ENCODE results near the gene SPNS1.

The SPNS1 gene

GRCh38 chr16:29030086-29030840, 55.7 kb downstream of the SPNS1 start:
- no peak for DNase-seq

Data from stimulated activated CD4-positive, alpha-beta T cell treated with anti-CD3 and anti-CD28 coated beads, Interleukin-15, amount 100 ng/mL, for 24 hours (primary cell).